ENCODE data around the gene CHRM5. TPM values are rescaled to one million over a fixed set of nuclear protein-coding genes. Genes with fewer than 3 reads are reported as not detected.

CHRM5 gene
- total RNA-seq, 1 donor from 2014 or later = not detected

- Mint-ChIP-seq H3K27me3 (ENCODE audit: unreplicated experiment) (no peaks in the 10 kb centered on the region), H3K27ac (ENCODE audit: unreplicated experiment) (no peak overlapping the region), H3K4me1 (ENCODE audit: low read depth, unreplicated experiment) (no peaks in the 10 kb centered on the region), H3K4me3 (ENCODE audit: unreplicated experiment) (no peak overlapping the region), H3K36me3 (ENCODE audit: unreplicated experiment) (no peaks in the 10 kb centered on the region), H3K9me3 (ENCODE audit: unreplicated experiment) (no peaks in the 10 kb centered on the region)
- DNase-seq = no peak
- TF ChIP-seq CTCF (IDR thresholded peaks at IDR 0.05; ENCODE audit: partially characterized antibody, unreplicated experiment) = no peak
Observed at GRCh38 chr15:34001536-34001935, 33.2 kb downstream of the CHRM5 start.

- H3K36me3 Mint-ChIP-seq (ENCODE audit: unreplicated experiment) = no peaks in the 10 kb centered on the region
Observed at GRCh38 chr15:34006381-34006780, 38.1 kb downstream of the CHRM5 start.

GRCh38 chr15:34009656-34010055 lies 41.4 kb downstream of the CHRM5 start:
- H3K27ac Mint-ChIP-seq (ENCODE audit: unreplicated experiment) = no peak overlapping the region
- H3K4me1 Mint-ChIP-seq (ENCODE audit: low read depth, unreplicated experiment) = peaks cover 8% of the 10 kb centered on the region
- H3K36me3 Mint-ChIP-seq (ENCODE audit: unreplicated experiment) = peaks cover 6% of the 10 kb centered on the region
- H3K9me3 Mint-ChIP-seq (ENCODE audit: unreplicated experiment) = no peaks in the 10 kb centered on the region
- no peak for TF ChIP-seq CTCF (IDR thresholded peaks at IDR 0.05; ENCODE audit: partially characterized antibody, unreplicated experiment)
- no peak for DNase-seq
- no peak overlapping the region for H3K4me3 Mint-ChIP-seq (ENCODE audit: unreplicated experiment)
- H3K27me3 Mint-ChIP-seq (ENCODE audit: unreplicated experiment) = peaks cover 3% of the 10 kb centered on the region

More at GRCh38 chr15:34006381-34006780, 38.1 kb downstream of the CHRM5 start:
- no peak overlapping the region for H3K4me3 Mint-ChIP-seq (ENCODE audit: unreplicated experiment)
- TF ChIP-seq CTCF (IDR thresholded peaks at IDR 0.05; ENCODE audit: partially characterized antibody, unreplicated experiment) = no peak
- no peak for DNase-seq
- no peak overlapping the region for H3K27ac Mint-ChIP-seq (ENCODE audit: unreplicated experiment)
- peaks cover 3% of the 10 kb centered on the region for H3K4me1 Mint-ChIP-seq (ENCODE audit: low read depth, unreplicated experiment)
- no peaks in the 10 kb centered on the region for H3K9me3 Mint-ChIP-seq (ENCODE audit: unreplicated experiment)
- no peaks in the 10 kb centered on the region for H3K27me3 Mint-ChIP-seq (ENCODE audit: unreplicated experiment)

- Mint-ChIP-seq H3K4me1 (ENCODE audit: low read depth, unreplicated experiment) (peaks cover 9% of the 10 kb centered on the region), H3K9me3 (ENCODE audit: unreplicated experiment) (no peaks in the 10 kb centered on the region), H3K4me3 (ENCODE audit: unreplicated experiment) (no peak overlapping the region), H3K27ac (ENCODE audit: unreplicated experiment) (no peak overlapping the region), H3K27me3 (ENCODE audit: unreplicated experiment) (peaks cover 3% of the 10 kb centered on the region), H3K36me3 (ENCODE audit: unreplicated experiment) (peaks cover 6% of the 10 kb centered on the region)
- TF ChIP-seq CTCF (IDR thresholded peaks at IDR 0.05; ENCODE audit: partially characterized antibody, unreplicated experiment) = no peak
- no peak for DNase-seq
Observed at GRCh38 chr15:34010921-34011320, 42.6 kb downstream of the CHRM5 start.

- no peak for DNase-seq
- Mint-ChIP-seq H3K4me1 (ENCODE audit: low read depth, unreplicated experiment) (peaks cover 9% of the 10 kb centered on the region), H3K27ac (ENCODE audit: unreplicated experiment) (no peak overlapping the region), H3K9me3 (ENCODE audit: unreplicated experiment) (no peaks in the 10 kb centered on the region), H3K4me3 (ENCODE audit: unreplicated experiment) (no peak overlapping the region), H3K27me3 (ENCODE audit: unreplicated experiment) (peaks cover 3% of the 10 kb centered on the region), H3K36me3 (ENCODE audit: unreplicated experiment) (peaks cover 6% of the 10 kb centered on the region)
- no peak for TF ChIP-seq CTCF (IDR thresholded peaks at IDR 0.05; ENCODE audit: partially characterized antibody, unreplicated experiment)
Observed at GRCh38 chr15:34011481-34011880, 43.2 kb downstream of the CHRM5 start.
